Activated CD4-positive, CD25-positive, alpha-beta regulatory T cell treated with anti-CD3 and anti-CD28 coated beads, Interleukin-2, amount 50 U/mL, for 16 hours (primary cell): ENCODE measurements around the gene MXI1.
"Not testable (repeated sequence)": the region's sequence is repeated elsewhere in the genome, so short reads cannot be mapped to it uniquely, and the experiment has no call there.

Source experiments
- DNase-seq: peaks from one replicate; pipeline ENCODE4 v3.0.0-alpha.2; 2020; ENCODE audit warnings: low read depth, low spot score

Gene MXI1

DNA sequence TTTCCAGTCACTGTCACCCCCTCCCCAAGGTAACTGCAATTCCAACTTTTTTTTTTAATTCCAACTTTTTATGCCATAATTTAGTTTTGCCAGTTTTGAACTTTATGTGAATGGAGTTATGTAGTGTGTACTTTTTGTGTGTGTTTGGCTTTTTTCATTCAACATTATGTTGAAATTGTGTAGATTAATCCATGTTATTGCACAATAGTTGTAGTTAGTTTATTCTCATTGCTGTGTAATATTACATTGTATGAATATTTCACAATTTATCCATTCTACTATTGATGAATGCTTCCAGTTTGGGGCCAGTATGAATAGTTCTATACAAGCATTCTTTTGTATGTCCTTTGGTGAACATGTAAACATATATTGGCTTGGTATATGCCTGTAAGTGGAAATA, 32.5 kb downstream of the MXI1 start:
- DNase-seq = no peak

DNA sequence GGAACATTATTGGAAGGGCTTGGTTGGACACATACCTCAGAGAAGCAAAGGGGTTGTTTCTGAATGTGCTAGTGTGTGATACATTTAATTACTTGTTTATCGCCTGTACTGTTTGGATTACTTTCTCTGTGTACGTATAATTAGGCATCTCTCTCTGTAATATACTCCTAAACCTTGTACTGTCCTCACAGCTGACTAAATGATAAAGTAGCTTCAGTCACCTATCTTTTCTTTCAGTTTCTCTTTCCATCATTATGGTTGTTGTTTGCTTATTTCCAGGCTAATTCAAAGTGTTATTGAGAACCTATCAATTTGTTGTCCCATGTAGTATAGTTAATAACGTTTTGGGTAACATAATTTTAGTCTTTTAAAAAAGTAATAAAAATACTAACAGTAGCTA, 34.0 kb downstream of the MXI1 start:
- DNase-seq = no peak

DNA sequence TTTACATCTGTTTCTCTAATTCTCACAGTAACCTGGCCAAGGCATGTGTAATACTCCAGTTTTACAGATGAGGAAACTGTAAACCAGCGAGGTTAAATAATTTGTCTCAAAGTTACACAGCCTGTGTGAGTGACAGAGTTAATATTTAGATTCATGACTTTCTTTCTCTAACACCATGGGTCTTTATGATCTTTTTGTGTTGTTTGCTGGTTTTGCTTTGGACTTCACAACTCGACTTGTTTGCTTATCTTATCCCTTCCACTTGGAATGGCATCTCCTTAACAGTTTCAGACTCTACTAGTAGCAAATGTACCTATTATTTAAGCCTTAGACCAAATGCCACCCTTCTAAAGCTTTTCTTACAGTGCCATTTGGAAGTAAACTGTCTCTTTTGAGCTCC, 34.4 kb downstream of the MXI1 start:
- no peak for DNase-seq

DNA sequence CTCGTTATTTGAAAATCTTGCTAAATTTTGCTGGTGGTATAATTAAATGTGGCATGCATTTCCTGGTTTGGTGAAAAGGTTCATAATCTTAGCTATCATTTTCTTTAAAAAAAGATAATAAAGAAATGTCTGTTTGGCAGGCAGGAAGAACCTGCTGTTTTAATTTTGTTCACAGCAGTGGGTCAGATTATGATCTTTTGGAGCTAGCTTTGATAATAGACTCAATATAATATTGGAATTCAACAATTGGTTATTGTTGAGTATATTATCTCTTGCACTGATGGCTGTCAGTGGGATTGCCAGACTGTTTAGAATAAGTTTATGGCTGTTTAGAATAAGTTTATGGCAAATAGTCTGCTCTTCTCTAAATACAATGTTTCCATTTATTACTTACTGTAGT, 35.1 kb downstream of the MXI1 start:
- DNase-seq = no peak

DNA sequence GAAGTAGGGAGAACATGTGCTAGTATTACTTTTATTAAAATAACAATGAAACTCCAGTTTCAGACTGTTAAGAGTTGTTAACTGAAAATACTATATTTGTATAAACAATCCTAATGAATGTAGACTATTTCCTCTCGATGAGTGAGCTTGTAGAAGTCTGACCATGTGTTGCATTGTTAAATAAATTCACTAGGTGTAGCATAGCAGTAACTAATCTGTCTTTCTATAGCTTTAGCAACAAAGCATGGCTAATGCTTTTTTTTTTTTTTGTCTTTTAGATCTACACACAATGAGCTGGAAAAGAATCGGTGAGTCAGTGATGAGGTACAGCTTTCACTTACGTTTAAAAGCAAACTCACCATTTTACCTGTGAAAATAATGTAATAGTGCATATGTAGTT, 37.1 kb downstream of the MXI1 start:
- no peak for DNase-seq

DNA sequence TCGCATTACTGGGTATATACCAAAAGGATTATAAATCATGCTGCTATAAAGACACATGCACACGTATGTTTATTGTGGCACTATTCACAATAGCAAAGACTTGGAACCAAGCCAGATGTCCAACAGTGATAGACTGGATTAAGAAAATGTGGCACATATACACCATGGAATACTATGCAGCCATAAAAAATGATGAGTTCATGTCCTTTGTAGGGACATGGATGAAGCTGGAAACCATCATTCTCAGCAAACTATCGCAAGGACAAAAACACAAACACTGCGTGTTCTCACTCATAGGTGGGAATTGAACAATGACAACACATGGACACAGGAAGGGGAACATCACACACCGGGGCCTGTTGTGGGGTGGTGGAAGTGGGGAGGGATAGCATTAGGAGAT, 40.4 kb downstream of the MXI1 start:
- DNase-seq = not testable (repeated sequence)

DNA sequence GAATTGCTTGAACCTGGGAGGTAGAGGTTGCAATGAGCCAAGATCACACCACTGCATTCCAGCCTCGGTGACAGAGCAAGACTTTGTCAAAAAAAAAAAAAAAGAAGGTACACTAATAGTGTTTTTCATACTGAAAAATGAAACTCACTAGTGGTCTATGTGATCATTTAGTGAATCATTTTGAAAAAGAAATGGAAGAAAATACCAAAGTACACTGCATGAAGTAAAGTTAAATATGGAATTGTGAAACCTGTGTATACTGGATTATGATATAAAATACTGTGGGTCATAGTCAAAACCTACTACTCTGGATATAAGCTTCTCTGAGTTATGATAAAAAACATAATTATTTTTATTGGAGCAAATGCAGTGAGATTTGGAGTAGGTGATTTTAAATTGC, 42.1 kb downstream of the MXI1 start:
- DNase-seq = not testable (repeated sequence)

DNA sequence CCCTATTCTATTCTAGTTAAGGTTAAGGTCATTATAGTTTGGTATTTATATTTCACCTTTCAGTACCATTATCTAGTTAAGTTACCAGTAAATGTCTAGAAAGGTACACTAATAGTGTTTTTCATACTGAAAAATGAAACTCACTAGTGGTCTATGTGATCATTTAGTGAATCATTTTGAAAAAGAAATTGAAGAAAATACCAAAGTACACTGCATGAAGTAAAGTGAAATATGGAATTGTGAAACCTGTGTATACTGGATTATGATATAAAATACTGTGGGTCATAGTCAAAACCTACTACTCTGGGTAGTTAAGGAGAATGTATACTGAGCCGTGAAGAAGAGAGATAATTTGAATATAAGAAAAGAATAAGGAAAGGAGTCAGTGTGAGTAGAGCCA, 44.0 kb downstream of the MXI1 start:
- not testable (repeated sequence) for DNase-seq

DNA sequence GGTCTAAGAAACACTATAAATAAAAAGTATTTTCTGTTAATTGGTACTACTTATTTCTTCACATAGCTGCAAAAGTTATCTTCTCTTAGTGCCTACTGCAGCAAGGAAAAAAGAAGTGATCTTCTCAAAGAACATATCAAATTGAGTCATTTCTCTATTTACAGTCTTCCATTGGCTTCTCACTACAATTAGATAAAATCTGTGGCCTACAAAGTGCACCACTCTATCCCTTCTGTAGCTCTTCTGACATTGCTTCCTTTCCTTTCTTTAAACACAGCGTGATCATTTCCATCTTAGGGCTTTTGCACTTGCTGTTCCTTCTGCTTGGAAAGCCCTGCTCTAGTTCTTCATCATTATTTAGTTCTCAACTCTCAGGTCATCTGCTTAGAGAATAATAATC, 44.7 kb downstream of the MXI1 start:
- DNase-seq = no peak

DNA sequence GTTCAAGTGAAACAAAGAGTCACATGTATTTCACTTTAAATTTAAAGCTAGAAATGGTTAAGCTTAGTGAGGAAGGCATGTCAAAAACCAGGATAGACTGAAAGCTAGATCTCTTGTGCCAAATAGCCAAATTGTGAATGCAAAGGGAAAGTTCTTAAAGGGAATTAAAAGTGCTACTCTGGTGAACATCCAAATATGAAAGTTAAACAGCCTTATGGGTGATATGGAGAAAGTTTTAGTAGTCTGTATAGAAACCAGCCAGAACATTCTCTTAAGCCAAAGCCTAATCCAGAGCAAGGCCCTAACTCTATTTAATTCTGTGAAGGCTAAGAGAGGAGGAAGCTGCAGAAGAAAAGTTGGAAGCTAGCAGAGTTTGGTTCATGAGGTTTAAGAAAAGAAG, 47.1 kb downstream of the MXI1 start:
- DNase-seq = no peak

DNA sequence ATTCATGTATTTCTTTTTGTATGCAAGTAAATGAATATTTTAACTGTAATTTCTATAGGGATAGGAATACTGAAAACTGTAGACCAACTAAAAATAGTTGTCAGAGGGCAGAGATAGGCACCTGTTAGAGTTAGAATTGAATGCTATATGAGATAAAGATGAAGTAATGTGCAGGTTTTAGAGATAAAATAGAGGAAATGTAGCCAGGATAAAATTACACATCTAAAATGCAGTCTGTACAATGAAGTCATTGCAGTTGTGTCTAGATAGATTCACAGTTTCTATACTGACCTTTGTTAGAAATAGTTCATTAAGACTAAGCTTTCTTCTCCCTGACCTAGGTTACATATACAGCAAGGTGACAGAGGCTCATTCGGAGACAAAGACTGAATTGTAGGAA, 51.1 kb downstream of the MXI1 start:
- DNase-seq = no peak

DNA sequence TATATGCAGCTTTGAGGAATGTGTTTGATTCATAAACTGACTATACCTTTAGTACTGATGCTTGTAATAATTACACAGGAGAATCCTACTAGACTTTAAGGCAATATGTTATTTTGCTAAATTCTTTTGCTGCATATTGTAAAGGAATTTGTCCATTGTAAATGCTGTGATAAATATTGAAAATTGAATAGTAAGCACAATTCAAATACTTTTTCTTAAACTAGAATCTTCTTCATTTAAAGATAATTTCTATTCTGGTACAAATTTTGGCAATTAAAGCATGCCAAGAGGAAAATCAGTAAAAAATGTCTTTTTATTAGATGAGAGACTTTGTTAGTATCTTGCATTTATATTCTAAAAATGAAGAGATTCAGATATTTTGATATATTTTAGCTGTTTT, 51.9 kb downstream of the MXI1 start:
- no peak for DNase-seq

DNA sequence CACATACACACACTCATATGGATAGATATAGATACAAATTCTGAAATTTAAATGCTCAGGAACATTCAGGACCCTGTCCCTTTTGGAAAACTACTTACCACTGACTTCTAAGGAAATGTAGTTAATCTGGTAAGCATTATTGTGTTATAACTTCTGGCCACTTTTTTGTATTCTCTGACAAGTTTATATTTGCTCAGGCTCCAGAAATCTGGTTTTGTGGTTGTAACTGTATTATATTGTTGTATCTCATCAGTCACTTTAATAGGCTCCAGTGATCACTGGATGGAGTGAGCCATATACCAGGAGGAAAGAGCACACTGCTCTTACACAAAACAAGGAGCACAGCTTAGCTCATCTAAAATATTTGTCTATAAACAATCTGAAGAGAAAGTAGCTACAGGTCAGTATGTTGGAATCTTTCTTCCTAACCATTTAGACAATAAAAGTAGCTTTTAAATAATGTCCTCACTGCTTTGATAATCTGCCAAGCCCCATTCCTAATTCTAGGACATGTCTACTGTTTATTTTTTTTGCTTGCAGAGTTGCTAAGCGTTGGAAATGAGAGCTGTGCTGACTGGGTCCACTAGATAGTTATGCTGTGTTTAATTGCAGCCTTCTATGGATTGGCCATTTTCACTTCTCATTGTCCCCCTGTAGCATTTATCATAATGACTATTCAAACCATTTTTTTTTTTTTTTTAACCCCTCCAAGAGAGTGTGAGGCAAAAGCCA, 53.5 kb downstream of the MXI1 start:
- no peak for DNase-seq

DNA sequence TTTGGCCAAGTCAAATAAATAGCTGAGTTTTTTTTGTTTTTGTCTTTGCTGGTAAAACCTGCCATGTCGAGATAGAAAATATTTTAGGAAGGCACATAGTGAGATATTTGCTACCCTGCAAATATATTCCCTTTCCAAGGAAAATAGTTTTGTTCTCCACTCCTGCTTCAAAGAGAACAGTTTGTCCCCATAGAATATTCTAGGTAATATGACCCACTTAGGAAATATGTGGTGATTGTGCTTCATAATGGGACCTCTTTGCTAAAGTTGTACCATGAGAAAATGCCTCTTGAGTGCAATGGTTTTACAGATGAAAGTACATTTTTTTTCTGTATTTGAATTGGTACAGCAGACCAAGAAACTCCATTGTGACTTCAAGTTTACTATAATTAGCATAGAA, 55.8 kb downstream of the MXI1 start:
- DNase-seq = no peak

DNA sequence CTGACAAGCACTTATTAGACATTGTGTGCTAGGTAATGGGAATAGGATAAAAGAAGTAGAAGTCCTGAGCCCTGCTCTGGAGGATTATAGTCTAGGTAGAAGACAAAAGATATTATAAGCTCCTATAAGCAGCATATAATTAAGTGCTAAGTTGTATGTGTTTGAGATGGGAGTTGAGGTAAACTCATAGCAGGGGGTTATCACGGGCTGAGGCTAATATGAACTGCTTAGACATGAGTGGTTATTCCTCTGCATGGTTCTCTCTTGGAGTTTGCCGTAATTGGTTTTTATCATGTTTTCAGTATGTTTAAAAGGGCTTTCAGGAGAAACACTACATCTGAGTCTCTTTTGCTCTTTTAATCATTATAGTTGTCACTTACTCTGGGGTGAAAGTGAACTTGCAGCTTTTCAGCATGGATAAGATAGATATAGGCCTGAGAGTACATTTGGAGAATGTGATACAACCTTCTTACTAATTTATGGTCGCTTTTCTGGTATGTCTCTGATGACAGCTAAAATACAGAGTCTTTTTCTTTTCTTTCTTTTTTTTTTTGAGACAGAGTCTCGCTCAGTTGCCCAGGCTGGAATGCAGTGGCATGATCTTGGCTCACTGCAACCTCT, 58.3 kb downstream of the MXI1 start:
- DNase-seq = no peak

DNA sequence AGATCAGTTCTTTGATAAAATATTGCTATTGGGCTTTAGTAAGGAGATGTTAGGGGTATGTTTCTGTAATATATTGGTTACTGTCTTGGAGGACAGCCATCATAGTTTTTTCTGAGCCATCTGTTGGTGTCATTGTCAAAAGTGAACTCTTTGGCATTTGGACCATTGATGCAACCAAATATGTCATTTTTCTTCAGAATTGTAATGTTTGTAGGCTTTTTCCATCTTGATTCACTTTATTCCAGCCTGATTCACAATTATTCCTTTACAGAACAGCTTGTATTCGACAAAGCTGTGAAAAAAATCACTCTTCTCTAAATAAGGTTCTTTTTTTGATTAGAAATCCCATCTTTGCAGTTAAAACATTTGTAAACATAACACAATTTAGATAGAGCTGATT, 59.9 kb downstream of the MXI1 start:
- no peak for DNase-seq

DNA sequence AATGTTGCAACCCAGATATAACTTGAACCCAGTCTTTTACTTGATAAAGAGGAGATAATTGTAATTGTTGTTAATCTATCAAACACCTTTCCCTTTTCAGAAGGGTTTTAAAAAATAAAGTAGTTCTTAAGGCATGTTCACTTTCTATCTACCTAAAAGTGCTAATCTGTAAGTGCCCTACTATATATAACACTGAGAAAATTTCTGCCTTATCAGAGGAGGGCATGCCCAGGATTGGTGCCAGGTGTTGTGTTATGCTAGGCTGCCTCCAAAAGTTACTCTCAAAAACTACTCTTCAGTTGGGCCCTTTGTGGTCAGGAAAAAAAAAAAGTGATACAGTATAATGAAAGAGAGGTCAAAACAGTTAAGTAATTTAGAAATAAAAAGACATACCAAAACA, 61.0 kb downstream of the MXI1 start:
- no peak for DNase-seq

DNA sequence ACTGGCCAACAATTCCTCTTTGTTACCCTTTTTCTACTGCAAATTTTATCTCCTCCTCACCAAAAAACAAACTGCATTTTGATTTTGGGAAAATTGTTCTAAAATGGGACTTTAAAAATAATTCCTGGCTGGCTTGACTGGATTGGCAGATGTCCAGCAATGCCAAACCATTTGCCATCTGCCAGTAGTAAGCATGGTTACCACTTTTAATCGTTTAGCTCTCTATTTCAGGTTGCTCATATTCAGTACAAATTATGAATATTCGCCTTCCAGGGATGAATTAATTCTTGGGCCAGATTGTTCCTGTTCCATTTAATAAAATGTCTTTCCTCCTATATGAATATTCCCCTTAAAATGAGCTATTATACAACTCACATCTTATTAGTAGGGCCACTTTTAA, 61.6 kb downstream of the MXI1 start:
- no peak for DNase-seq

DNA sequence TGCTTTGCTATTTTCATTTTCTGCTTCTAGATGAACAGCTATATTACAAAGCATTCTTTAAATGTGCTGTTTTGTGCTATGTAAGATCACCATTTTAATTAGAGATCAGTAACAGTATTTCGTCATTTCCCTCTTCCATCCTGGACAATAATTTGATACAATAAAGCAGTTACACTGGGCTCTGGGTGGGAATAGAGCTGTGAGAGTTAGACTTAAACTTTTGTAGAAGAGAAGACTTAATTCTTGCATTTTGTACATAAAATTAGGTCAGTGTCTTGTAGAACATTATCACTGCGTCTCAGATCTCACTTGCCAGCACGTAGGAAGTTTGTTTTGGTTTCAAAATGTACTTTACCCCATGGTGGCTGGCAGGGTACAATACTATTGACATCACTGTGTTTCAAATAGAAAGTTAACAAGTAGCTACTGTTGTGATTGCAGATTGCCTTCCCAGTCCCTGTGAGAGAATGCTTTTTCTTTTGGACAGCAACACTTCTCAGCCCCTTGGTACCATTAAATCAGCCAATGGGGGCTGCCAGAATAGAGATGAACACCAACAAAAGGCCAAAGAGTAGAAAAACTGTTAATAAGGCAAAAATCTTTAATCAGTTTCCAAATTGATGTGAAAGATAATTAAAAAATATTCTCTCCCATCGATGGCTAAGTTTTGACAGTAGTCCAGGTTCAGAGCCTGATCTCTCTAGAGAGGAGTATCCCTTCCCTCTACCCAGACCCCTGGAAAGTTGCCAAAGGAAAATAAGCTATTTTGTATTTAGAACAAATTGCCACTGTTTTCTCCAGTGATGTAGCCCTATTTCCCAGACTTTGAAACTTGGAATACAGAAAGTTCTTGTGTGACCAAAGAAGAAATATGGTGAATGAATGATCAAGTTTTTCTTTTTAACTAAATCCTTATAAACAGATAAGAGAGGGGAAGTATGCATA, 62.2 kb downstream of the MXI1 start:
- no peak for DNase-seq

DNA sequence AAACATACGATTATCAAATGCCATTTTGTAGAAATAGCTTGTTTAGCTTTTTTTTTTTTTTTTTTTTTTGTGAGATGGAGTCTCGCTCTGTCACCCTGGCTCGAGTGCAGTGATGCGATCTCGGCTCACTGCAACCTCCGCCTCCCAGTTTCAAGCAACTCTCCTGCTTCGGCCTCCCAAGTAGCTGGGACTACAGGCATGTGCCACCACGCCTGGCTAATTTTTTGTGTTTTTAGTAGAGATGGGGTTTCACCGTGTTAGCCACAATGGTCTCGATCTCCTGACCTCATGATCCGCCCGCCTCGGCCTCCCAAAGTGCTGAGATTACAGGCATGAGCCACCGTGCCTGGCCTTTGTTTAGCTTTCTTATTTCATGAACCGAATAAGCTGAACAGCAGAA, 65.6 kb downstream of the MXI1 start:
- DNase-seq = not testable (repeated sequence)

DNA sequence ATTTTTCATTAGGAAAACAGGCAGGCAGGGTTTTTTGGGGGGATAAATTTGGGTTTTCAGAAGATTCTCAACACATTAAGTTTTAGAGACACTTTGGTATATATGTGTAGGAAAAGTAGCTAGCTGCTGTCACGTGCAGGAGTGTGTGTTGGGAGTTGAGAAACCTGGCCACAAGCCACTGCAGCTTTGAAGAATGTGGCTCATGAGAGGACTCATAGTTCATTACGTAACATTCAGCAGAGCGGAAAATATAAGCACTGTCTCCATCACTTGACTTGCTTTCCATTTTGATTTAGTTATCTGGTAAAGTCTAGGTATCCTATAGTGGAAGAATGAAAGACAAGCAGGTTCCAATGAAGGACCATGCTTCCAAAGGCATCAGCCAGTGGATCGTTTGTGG, 66.1 kb downstream of the MXI1 start:
- DNase-seq = no peak

DNA sequence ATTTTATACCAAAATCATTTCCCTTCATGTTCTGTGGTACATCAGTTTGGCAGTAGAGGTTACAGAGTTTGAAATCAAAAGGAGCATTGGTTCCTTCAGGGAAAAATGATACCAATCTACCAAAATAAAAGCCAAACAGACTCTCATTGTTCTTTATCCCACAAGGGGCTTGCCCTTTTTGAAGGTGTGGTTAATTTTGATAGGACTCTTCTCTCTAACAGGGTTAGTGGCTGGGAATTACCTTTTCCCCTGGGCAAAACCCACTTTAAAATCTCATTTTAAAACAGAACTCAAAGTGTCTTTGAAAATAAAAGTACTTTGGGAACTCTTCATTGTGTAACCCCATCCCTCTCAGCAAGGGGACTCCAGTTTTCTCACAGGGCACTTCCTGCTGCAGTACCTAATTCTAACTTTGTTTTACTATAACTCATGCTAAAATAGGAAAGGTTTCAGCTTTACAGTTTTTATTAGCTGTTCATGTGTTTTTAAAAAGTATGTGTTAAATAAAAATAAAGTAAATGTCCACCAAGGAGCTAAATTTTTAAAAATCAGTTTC, 66.7 kb downstream of the MXI1 start:
- DNase-seq = no peak
